NCI-H82 treated with DMSO at 0.1 percent for 48 hours (cell line): ENCODE results near the gene EXOC6.
"Not testable (repeated sequence)": the region's sequence is repeated elsewhere in the genome, so short reads cannot be mapped to it uniquely, and the experiment has no call there.

ENCODE experiments used
- DNase-seq: peaks from one replicate; lab custom pipeline; 2025; ENCODE audit not compliant: unreplicated experiment; lab: John Stamatoyannopoulos, UW

The EXOC6 gene

DNA sequence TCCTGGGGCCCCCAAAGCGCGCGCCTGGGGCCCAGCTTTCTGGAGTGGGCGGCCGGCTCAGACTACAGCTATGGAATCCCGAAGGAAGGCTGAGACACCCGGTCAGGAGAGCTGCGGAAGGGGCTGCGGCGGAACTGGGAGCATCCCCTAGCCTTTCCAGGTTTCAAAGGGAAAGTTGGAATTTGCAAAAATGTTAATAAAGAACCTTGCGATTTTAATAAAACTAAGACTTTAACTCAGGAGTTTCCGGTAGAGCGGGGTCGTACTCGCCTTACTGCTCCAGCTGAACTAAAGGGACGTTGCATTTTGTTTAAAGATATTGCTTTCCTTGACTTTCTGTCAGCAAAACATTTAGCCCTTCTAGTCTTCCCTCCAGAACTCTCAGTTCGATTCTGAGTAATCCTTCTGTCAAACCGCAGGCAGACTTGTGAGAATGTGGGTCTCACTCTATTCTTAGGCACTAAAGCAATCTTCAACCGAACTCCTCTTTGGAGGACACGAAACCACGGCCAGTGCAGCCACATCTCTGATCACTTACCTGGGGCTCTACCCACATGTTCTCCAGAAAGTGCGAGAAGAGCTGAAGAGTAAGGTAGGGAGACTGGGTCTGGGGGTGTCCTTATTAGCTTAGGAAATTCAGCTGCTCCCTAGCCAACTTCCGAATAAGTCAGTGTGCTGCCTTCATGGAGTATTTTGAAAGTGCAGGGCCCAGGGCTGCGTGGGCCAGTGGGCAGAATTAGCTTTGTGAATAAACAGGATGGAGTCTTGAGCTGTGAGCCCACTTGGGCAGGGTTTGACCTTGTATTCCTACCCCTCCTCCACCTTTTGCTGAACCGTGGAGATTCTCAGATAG, 227.3 kb downstream of the EXOC6 start:
- no peak for DNase-seq

DNA sequence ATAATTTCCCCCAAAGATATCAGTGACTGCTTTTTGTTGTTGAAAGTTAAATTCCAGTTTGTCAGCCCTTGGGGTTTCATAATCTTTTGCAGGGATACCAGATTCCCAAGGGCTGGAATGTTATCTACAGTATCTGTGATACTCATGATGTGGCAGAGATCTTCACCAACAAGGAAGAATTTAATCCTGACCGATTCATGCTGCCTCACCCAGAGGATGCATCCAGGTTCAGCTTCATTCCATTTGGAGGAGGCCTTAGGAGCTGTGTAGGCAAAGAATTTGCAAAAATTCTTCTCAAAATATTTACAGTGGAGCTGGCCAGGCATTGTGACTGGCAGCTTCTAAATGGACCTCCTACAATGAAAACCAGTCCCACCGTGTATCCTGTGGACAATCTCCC, 228.6 kb downstream of the EXOC6 start:
- no peak for DNase-seq

DNA sequence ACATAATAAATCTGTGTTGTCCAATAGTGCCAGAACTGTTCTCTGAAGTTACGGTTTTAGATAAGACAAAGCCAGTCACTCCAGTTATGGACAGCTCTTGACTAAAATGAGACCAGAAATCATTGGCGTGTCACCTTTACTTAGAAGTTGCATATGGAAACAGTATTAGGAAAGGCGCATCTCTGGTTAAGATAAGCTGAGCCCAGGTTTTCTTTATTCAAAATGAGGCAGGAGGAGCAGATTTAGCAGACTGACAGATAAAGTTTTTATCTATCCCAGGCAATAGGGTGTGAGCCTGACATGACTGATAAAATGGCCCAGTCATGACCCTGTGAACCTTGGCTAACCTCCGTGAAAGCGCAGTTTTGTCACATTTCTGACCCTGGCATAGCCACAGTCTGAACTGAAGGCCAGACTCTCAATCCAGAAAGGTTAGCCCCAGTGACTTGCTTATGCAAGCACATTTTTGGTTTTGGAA, 229.6 kb downstream of the EXOC6 start:
- no peak for DNase-seq

DNA sequence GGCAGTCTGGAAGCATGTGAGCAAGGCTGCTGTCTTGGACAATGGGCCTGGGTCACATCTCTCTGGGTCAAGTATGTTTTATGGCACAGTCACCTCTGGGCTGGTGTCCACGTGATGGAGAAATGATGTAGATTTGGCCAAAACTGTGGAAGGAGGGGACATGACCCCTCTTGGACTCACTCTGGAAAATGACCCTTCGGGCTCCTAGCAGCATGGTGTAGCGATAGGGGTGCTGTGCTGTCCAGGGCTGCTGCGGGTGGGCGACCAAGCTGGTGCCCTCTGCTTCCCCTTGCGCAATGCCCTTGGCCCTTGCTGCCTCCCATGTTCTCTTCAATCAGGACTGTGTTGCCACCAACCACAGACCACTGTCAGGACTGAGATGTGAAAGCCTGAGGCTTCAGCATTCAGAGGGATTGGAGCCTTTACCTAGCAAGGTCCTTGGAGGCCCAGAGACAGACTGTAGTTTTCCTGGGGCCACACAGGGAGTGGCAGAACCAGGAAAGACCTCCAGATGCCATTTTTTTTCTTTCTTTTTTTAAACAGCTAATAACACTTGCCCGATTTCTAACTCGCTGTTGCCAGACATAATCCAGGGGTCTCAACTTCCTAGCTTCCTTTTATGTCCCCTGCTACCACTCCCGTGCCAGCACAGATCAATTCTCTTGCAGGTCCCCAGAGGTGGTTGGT, 231.5 kb downstream of the EXOC6 start:
- DNase-seq, result no peak

DNA sequence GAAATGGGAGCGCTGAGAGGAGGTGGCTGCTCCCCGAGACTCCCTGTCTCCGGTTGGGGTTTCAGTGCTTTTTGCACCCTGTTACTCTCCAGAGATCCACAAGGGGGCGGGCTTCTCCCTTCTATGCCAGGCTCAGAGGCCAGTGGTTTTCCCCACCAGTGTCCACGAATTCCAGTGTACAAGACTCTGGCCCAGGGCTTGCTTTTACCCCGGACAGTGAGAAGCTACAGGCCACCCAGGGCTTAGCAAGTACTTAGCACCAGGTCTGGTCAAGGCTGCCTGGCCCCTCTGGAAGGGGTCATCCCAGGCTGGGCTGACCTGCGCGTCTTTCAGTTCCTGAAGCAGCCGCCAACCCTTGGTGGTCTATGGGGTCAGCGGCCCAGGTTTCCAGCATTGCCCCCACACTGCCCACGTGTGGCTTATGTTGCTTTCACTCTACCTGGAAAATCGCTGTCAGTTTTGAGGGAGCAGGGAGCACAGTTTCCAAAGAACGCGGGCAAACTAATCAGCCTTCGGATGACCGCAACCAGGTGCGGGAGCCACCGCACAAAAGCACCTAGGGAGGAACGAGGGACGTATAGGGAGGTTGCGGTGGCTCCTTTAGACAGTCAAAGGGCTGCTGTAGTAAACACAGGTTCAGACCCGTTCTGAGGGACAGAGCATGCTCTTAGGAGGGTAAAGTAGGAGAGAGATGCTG, 232.2 kb downstream of the EXOC6 start:
- DNase-seq, result peak; percentile 8

DNA sequence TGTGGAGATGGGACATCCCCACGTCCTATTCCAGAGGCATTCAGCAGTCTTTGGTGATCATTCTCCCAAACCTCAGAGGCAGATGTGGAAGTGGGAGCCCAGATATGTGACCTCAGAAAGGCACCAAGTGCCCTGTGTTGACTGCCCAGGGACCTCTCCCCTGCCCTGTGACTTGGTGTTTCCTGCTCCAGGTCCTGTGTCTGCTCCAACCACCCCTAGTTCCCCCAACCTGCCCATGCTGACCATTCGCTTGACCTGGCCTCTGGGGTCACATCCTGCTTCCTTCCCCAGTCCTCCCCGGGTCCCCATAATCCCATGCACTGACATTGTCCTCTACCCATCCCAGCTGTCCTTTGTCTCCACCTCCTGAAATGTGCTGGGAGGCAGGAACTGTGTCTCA, 233.0 kb downstream of the EXOC6 start:
- no peak for DNase-seq

DNA sequence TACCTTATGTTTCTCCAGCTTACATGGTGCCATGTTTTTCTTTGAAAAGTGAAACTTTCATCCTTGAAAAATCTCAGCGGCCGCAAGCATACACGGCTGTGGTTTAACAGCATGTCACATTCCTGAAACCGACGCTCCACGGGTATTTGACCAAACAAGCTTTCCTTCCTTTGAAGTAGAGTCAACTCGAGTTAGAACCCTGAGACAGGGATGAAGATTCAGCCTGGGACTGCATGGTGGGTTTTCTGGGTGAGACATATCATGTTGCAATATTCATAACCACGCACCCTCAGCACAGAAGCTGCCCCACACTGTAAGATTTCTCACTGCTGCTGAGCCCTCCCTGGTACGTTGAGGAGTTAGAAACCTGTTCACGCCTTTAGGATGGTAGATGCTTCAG, 233.5 kb downstream of the EXOC6 start:
- DNase-seq, result no peak

DNA sequence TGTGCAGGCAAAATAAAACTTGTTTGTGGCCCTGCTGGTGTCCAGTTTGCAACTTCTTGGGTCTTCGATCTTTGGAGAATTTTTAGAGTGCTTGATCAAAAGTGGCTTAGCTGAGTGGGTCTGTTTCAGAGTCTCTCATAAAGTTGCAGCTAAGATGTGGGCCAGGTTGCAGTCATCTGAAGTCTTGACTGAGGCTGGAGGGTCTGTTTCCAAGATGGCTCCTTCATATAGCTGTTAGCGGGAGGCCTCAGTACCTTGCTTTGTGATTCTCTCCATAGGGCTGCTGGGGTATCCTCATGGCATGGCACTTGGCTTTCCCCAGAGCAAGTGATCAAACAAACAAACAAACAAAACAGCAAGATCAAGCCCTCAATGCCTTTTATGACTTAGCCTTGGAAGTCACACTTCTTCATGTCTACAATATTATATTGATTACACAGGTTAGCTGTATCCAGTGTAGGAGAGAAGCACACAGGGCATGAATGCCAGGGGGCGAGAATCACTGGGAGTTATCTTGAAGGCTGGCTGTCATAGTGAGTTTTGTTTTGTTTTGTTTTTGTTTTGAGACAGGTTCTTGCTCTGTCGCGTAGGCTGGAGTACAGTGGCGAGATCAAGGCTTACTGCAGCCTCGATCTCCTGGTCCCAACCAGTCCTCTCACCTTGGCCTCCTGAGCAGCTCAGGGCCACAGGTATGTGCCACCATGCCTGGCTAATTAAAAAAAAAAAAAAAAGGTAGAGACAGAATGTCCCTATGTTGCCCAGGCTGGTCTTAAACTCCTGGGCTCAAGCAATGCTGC, 235.6 kb downstream of the EXOC6 start:
- DNase-seq, result no peak

DNA sequence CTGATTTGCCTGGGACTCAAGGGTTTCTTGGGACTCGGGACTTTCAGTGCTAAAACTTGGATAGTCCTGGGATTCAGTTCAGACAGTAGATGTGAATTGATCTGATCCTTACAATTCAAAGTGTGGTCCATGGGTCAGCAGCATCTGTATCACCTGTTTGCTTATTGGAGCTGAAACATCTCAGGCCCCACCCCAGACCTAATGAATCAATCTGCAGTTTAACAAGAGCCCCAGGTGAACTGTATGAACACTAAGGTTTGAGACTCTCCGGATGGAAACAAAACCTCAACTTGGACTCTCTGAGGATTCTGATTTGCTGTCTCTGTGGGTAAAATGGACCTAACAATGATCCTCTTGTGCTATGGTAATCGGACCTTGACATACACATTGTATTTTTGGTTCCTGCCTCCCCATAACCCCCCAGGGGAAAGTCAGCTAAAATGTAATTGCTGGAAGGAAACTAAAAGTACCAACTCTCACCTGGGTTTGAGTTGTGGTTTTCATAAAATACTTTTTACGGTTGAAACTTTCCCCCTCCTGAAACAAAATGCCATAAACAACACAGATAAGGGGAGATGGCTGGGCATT, 237.0 kb downstream of the EXOC6 start:
- no peak for DNase-seq

DNA sequence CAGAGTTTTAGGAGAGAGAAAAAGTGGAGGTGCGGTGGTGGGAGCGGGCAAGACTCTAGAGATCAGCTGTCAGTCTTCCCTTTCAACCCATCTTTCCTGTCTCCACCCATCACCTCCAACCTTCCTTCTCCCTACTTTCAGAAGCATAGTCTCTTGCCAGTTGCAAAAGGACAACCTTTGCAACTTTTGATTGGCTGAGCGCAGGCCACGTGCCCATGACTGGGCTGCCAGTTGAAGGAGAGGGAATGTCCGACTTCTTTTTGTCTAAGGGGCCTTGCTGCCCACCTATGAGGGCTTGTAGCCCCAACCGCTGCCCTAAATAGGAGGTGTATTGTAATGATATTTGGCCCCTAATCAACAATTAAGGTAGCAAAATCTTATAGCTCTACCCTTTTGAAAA, 238.0 kb downstream of the EXOC6 start:
- no peak for DNase-seq

DNA sequence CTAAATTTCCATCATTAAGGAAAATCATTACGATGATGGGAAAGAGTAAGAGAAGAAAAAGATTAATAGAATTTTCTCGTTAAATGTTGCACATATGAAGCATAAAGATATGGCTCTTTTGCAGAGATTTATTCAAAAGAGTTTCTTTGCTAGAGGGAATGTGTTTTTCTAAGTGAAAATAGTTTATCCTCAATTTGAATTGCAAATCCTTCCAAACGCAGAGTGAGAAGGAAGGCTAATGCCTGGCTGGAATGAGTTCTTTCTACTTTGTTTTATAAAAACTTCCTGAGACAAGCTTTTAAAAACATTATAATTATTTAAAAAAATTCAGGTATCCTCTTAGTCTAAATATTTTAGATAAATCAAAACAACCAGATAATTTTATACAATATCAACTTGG, 239.5 kb downstream of the EXOC6 start:
- DNase-seq, result no peak

DNA sequence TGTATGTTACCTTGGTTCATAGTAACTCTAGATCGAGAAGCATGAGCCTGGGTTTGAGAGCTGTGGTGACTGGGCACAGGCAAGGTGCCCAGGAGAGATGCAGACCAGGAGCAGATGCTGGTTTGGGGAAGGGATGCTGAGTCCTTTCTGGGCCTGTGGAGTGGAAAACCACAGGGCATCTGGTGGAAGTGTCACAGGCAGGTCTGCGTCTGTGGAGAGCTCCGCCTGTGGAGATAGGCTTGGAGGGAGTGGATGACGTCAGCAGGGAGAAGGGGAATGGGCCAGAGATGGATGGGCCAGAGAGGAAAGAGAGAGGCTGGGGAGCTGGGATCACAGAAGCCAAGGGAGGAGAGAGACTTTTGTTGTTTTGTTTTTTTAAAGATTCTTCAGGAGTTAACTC, 240.1 kb downstream of the EXOC6 start:
- DNase-seq, result no peak

DNA sequence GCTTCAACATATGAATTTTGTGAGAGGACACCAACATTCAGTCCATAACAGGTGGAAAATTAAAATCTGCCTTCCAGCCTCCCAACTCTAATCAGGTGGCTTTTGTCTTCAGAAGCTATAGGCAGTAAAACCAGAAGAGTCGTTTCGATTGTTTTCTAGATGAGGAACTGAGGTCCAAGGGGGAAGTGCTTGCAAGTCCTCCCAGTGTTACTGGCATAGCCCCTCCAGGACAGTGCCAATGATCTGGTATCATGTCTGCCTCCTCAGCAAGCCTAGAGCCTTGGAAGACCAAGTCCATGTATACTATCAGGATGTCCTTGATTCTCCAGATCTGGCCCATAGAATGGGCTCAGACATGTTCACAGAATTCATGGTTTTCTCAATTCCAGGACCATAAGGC, 242.3 kb downstream of the EXOC6 start:
- DNase-seq, result no peak

DNA sequence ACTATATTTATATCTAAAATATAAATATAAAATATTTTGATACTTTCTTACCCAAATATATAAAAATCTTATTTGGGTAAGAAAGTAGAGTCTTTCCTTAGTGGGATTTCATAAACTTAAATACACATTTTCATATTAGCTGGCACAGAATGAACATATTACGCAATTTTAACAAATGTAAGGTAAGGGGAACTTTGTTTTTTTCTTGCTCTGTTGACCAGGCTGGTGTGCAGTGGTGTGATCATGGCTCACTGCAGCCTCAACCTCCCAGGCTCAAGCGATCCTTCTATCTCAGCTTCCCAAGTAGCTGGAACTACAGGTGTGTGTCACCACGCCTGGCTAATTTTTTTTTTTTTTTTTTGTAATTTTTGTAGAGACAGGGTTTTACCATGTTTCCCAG, 243.6 kb downstream of the EXOC6 start:
- no peak for DNase-seq

DNA sequence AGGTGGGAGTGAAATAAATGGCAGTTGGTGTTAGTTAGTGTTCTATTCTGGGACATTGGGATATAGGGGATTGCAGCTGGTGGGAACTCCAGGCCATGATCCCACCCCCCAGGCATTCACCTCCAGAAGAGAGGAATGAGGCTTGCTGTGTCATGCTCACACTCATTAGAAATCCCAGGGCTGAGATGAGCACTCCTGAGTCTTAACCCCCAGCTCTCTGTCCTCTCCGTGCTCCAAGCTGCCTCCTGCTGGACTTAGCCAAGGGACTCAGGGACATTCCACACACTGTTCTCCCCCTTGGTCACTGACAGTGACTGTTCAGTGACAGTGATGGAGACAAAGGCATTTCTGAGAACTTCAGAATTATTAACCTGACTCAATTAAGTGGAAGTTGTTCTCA, 246.9 kb downstream of the EXOC6 start:
- DNase-seq, result no peak

DNA sequence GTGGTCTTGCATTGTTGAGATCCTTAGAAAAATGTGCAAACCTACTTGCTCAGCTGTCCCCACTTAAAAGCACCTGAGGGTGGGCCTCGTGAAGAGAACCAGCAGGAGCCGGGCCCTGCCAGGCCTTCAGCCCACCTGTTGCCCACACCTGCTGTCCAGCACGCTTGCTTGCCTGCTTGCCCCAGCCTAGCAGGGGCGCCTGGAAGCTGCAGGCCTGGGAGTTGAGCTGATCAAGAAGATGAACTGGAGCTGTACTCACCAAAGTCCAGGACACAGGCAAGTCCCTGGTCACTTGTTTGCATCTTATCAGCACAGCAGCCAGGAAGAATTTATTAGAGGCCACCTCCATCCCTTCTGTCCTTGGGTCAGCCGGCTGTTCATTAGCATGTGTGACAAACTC, 248.6 kb downstream of the EXOC6 start:
- DNase-seq, result no peak

DNA sequence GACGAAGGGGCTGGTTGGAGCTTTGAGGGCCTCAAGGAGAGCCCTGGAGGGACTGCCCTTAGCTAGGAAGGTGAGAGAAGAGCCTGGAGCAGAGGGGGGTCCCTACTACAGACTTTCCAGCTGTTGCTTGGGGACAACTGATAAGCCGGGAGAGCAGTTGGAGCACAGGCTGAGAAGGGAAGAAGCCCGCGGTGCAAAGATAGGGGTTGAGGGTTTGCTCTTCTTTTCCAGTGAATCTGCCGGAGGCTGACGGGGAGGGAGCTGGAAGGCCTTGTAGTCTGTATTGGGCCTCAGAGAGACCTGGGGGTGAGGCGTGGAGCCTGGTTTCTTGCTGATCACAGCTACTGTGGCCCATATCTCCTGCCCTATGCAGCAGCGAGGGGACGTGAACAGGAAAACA, 249.1 kb downstream of the EXOC6 start:
- DNase-seq, result no peak

DNA sequence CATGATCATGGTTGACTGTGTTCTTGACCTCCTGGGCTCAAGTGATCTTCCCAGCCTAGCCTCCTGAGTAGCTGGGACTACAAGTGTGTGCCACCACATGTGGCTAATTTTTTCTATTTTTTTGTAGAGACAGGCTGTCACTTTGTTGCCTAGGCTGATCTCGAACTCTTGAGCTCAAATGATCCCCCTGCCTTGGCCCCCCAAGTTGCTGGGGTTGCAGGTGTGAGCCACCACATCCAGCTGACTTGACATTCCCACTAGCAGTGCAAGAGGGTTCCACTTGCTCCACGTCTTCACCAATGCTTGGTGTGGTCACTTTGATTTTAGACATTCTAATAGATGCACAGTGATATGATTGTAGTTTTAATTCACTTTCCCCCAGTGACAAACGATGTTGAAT, 250.5 kb downstream of the EXOC6 start:
- DNase-seq, result no peak

DNA sequence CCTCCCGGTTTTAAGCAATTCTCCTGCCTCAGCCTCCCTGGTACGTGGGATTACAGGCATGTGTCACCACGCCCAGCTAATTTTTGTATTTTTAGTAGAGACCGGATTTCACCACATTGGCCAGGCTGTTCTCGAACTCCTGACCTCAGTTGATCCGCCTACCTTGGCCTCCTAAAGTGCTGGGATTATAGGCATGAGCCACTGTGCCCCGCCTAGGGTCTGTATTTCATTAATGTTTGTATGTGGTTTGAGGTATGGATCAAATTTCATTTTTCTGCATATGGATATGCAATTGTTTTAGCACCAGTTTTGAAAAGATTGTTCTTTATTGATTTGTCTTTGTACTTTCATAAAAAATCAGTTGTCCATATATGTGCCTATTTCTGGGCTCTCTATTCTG, 251.3 kb downstream of the EXOC6 start:
- no peak for DNase-seq

DNA sequence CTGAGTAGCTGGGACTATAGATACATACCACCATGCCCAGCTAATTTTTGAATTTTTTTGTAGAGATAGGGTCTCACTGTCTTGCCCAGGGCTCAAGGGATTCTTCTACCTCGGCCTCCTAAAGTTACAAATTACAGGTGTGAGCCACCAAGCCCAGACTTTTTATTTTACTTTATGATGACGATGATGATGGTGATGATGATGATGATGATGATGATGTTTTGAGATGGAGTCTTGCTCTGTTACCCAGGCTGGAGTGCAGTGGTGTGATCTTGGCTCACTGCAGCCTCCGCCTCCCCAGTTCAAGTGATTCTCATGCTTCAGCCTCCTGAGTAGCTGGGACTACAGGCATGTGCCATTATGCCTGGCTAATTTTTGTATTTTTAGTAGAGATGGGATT, 252.8 kb downstream of the EXOC6 start:
- not testable (repeated sequence) for DNase-seq

DNA sequence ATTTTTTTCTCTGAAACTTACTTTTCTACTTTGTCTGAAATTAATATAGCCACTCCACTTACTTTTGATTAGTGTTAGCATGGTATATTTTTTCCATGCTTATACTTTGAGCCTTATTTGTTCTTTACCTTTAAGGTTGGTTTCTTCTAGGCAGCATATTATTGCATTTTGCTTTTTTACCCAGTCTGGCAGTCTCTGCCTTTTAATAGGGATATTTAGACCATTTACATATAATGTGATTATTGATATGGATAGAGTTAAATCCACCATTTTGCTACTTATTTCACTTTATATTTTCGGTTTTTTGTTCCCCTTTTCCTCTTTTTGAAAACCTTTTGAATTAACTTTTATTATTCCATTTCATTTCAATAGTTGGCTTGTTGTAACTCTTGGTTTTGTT, 255.6 kb downstream of the EXOC6 start:
- no peak for DNase-seq
